Retinal pigment epithelial cell (primary cell): Measurements from ENCODE around the gene PLVAP.

Experiments
- DNase-seq: peaks from one replicate; pipeline ENCODE4 v3.0.0-alpha.2; 2010; ENCODE audit warnings: low read depth
- H3K4me3 ChIP-seq: 2 replicates; pipeline ENCODE4 v1.5.1; 2011; ENCODE audit warnings: mild to moderate bottlenecking, low read length, control low read depth, moderate library complexity
- CTCF ChIP-seq: conservative IDR thresholded peaks from 2 replicates; pipeline ENCODE4 v1.5.1; 2011; ENCODE audit warnings: low read depth, low read length, control low read depth, inconsistent platforms

PLVAP gene

GRCh38 chr19:17389957-17390664 lies 13.0 kb upstream of the PLVAP start:
- peak overlapping the region; percentile 55 for H3K4me3 ChIP-seq
- no peak for DNase-seq
- peak; percentile 25 for TF ChIP-seq CTCF

GRCh38 chr19:17389288-17389687 lies 12.1 kb upstream of the PLVAP start:
- TF ChIP-seq CTCF: no peak
- no peak for DNase-seq
- no peak overlapping the region for H3K4me3 ChIP-seq

GRCh38 chr19:17385878-17386611 lies 8.9 kb upstream of the PLVAP start:
- DNase-seq: no peak
- TF ChIP-seq CTCF: peak; percentile 98
- H3K4me3 ChIP-seq: no peak overlapping the region

GRCh38 chr19:17380426-17381138 lies 3.4 kb upstream of the PLVAP start:
- H3K4me3 ChIP-seq: no peak overlapping the region
- no peak for DNase-seq
- no peak for TF ChIP-seq CTCF

GRCh38 chr19:17379221-17379631 lies 2.1 kb upstream of the PLVAP start:
- no peak for DNase-seq
- no peak for TF ChIP-seq CTCF
- H3K4me3 ChIP-seq: no peak overlapping the region

GRCh38 chr19:17378271-17378670 lies 1.1 kb upstream of the PLVAP start:
- DNase-seq: no peak
- no peak overlapping the region for H3K4me3 ChIP-seq
- no peak for TF ChIP-seq CTCF
